HG03460 (cell line): Measurements from ENCODE around the gene WWOX.

Experiments used
- ATAC-seq: cut with Tn5 transposase; IDR thresholded peaks from one replicate; pipeline ENCODE4 v1.9.1; 2021; ENCODE audit not compliant: unreplicated experiment

Gene WWOX

DNA sequence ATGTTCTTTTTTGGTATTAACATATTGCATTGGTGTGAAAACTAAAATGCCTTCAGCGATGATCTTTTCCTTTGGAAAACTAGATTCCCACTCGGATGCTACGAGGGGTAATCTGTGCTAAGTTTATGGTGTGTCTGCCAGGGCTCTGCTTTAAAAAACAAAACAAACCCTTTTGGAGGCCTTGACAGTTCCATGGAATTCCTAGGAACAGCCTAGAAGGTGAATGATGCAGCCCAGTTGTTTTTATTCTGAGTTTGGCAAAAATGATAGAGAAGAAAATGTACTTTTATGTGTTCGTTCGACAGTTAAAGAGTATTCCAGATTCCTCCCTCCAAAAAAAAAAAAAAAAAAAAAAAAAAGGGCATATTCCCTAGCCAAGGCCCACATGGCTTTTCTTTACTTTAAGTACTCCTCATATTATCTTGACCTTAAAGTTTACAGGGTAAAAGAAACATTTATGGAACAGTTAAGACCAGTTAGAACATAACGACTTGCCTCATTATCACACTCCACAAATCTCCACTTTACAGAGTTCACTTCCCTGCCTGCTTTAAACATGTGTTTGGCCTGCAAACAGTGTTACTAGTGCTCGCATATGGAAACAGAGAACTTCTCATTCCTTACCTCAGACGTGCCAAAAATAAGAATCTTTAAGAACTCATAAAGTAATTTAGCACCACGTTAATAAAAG, 159.1 kb downstream of the WWOX start:
- no peak for ATAC-seq

DNA sequence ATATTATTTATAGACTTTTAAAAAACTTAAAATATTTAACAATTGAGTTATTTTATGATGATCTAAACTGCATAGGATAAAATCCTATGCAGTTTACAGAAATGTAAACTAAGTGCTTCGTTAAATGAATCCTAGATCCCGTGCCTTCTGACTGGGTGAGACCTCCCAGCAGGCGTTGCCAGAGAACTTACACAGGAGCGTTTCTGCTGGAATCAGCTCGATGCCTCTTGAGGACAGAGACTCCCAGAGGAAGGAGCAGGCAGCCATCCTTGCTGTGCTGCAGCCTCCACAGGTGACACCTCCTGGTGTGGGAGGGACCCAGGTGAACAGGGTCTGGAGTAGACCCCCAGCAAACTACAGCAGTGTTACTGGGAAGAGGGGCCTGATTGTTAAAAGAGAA, 160.4 kb downstream of the WWOX start:
- ATAC-seq = no peak

DNA sequence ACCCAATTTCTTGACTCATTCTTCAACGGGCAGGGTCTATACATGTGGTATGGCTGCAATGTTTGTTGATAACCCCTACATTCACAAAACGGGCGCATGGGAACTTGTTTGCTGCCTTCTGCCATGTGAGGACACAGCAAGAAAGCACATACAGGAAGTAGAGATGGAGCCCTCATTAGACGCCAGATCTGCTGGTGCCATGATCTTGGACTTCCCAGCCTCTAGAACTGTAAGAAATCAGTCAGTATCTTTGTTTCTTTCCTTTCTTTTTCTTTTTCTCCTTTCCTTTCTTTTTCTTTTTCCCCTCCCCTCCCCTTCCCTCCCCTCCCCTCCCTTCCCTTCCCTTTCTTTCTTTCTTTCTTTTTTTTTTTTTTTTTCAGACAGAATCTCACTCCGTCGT, 165.2 kb downstream of the WWOX start:
- ATAC-seq = no peak

DNA sequence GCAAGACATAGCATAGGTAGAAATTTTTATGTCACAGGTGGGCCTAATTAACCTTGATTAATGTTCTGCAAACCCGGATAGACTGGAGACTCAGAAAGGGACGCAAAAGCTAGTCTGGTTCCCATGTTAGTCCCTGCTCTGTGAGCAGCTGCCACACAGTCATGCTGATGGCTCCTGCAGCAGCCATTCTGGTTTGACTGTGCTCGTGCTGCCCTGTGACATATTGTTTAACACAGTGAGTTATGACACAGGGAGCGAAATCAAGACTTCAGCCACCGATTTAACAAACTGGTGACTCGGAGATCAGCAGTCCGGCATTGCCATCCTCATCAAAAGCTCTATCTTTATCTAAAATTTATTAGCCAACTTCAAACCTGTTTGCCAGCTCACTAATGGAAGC, 169.8 kb downstream of the WWOX start:
- ATAC-seq = no peak

DNA sequence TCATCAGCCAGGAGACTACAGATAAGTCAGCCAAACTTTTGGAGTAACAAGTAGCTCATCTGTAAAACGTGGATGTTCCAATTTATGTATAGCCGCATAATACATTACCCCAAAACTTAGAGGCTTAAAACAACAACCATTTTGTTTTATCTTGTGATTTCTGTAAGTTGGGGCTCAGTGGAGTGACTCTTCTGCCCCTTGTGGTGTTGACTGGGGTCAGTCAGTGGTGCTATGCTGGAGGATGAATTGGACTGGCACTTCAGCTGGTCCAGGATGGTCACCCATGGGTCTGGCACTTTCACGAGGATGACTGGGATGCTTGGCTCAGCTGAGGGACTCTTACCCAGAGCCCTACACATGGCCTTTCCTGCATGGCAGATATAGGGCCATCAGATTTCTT, 172.5 kb downstream of the WWOX start:
- no peak for ATAC-seq

DNA sequence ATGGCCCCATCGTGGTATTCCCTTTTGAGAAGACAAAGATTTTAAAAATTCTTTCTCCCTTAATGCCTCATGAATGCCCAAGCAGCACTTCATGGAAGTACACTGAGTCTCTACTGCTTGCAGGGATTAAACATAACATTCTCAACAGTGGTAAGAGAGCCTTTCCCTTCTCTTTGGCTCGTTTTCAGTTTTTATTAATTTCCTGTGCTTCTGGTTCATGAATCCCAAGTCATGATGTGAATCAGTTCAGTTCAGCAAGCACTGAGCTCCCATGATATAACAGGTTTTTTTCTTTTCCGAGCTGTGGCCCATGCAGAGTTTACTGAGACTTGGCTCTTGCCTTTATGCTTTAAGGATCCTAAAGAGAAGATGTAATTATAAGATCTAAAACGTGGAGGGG, 175.3 kb downstream of the WWOX start:
- no peak for ATAC-seq

DNA sequence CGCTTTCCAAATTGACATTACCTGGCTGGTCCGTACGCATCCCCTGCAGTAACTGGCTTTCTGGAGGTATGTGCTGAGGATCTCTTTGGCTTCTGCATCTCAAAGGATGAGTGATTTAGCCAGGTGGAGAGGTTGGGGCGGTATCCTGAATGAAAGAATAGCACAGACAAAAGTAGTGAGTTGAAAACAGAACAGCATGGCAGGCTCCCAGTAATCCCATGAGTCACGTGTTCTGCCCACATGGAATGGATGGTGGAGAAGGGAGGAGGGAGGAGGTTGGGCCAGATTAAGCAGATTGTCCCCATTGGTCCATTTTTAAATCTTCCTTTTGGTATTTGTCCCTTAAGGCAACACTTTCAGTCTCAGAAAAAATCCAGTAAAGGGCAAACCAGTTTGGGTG, 176.0 kb downstream of the WWOX start:
- ATAC-seq = no peak

DNA sequence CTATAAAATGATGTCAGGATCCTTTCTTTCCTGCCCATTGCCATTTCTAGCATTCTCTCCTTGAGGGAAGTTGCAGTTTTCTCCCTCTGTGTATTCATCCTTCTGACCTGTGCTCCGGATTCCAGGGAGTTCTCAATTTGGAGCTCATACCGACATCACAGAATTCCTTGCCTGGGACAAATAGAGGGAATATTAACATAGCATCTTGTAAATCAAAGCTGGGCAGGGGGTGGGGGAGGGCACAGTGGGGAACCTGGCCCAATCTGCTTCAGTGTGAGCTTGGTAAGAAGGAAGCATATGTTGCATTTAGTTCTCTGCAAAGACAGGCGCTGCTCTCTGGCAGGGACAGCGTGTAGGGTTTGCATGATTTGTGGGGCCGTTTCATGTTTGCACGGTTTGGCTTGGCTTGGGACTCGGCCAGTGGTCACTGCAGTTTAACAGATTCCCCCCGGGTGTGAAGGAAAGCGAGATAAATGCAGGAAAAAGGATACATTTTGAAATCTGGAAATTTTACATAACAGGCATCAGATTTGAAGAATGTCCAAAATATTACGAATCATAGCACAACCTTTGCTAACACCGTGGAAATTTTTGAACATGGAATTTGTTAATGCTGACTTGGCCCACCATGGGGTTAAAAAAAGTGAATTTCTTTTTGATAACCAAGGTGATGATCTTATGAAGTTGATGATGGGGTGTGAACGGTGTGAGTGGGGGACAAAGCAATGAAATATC, 178.0 kb downstream of the WWOX start:
- ATAC-seq = no peak

DNA sequence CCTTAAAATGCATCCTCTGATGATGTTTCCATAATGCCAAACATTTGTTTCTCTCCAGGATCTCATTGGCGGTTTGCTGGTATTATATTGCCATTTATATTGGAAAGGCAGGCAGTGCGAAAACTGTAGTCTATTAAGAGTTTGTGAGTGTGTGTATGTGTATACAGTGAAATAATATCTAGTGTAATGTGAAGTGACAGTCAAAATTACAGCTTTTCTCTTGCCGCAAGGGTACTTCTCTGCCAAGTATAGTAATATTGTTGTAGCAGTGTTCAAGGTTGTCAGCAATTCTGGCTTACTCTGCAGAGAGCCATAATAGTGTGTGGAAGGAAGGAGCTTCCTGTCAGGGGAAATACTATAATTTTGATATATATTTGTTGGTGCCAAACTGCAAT, 178.6 kb downstream of the WWOX start:
- ATAC-seq = no peak

DNA sequence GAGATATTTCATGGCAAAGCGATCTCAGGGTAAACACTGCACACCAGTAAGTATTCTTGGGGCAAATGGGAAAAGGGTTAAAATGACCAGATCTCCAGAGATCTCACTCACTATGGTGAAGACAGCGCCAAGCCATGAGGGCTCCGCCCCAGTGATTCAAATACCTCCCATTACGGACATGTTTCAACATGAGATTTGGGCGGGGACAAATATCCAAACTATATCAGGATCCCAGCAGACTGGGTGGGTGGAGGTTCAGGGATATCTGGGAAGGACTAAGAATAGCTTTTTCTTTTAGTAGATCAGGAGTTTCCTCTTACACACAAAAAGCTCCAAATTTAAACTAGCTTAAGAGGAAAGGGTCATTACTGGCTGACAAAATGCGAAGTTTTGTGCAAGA, 181.7 kb downstream of the WWOX start:
- no peak for ATAC-seq

DNA sequence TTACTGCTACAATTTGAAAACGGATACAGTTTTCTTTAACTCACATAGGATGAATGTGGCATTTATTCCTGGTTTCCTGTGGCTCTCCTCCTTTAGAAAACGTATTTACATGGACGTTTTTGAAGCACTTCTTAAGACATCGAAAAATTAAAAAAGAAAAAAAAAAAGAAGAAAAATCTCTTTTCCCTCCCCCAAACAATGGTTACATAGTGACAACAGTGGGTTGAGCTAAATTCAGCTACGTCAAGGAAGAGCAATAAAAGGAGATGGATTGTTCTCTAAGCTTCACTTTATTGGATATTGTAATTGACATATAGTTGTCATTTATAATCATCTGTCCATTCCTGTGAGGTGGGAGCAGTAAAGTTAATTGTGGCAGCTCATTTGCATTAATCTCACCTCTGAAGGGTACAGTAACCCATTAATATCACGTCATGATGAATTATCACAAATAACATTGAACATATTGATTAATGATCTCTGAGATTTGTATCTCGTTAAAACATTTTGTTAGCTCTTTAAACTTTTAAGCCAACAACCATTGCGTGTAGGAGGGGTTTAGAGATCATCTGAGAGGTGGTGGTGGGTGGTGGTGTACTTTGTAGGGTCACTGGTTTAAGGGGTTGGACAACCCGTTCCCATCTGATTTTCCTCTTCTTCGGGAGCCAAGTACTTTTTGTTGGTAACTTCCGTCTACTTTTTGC, 184.2 kb downstream of the WWOX start:
- no peak for ATAC-seq

DNA sequence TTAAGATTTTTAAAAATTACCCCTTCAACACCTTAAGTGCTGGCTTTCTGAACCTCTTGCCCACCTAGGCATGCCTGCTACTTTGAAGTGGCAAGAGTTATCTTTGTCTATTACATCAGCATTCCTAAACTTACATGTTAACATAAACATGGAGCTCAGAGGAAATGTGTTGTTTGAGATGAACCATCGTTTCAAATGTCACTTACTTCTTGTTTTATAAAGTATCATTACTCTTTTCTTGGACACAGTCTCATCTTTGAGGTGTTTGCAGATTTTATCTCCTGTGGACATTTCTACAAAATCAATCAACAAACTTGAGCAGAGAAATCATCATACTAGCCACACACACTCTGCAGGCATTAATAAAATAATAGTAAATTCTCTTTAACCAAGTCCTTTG, 184.9 kb downstream of the WWOX start:
- no peak for ATAC-seq

DNA sequence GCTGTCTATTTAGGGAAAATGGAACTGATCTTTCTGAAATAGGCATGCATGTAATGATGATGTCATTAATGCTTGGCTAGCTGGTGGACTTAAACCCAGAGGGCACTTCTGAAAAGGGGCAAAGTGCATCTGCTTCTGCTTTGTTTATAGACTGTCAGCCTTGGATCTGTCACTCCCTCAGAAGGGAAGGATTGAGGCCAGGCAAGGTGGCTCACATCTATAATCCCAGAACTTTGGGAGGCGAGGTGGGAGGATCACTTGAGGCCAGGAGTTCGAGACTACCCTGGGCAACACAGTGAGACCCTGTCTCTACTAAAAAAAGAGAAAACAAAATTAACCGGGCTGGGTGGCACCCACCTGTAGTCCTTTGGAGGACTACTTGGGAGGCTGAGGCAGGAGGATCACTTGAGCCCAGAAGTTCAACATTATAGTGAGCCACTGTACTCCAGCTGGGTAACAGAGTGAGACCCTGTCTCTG, 185.5 kb downstream of the WWOX start:
- ATAC-seq = no peak

DNA sequence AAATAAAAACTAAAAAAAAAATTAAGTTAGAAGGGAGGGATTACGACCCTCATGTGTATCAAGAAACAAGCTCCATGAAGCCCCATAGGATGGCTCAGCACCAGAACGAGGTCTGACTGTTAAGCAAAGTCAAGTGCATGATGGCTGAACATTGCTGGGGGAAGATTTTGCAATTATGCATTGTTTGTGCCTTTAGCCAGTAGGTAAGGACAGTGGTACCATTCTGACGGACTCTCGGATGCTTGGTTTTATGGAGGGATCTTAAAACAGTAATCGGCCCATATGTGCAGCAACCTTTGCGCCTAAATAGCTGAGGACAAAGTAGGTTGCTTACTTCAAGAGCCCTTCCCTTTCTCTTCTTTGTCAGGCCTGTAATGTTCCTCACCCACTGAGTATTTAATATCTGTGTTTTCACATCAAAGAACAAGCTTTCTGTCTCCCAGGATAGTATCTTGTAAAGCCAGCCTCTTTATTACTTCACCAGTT, 186.0 kb downstream of the WWOX start:
- ATAC-seq = no peak

DNA sequence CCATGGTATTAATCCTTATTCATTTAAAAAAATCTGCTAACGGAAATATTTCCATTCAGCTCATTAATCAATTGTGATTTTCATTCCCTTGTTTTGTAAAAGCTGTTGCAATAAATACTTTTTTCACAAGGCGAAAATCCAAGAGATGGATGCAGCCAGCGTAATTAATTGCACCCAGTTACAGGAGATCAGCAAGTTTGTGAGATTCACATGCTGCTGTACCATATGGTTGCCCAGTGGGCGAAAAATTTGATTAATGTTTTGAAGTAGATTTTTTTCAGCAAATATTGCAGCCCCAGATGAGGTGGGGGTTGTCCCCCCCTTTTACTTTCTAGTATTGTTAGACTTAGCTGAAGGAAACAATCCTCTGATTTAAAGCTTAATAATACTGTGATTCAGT, 186.6 kb downstream of the WWOX start:
- no peak for ATAC-seq

DNA sequence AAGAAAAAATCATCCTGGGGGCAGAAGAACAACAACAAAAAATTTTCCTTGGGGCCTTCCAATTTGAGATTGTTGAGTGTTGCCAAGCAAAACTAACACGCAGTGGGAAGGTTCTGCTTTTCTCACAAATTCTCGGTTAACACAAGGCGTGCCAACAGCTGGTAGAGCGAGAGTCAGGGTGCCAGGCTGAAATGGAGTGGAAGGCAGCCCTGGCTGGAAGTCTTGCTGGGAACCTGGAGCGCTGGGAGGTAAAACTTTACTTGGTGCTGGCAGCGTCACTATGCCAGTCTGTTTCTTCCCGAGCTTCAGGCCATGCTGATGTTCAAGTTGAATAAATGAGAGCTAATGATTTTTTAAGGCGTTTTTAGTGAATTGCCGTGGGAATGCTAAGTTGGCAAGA, 189.4 kb downstream of the WWOX start:
- no peak for ATAC-seq

DNA sequence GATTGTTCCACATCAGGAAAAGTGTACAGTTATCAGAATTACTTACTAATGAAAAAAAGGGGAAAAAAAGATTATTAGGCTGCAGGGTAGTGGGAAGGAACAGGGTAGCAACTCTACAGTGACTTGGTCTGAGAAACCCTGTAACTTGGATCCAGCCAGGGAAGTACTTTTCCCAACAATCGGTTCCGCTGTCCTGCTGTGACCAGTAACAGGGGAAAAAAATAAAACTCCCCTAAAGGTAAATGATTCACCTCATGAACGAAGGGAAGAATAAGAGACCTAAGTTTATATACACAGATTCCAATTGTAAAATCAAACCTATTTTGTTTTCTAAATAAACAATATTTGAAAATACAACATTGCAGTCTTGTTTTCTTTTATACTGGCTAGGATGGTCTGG, 189.9 kb downstream of the WWOX start:
- no peak for ATAC-seq

DNA sequence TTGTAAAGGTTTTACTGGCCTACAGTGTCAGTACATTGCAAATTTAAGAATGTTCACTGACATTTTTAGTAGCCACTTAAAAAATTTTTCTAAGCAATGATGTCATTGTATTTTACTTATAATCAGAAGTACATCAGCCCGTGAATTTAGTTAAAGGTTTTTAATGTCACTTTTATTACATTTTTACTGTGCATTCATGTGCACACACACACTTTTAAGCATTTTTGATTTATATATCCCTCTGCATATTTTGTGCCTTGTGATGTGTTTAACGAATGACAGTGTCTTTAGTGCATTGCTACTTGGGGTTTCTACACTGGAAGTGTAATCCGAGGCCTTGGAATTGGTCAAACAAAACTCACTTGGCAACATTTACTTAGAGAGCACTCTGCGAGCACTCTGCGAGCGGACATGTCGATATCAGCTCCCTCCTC, 190.4 kb downstream of the WWOX start:
- ATAC-seq = no peak

DNA sequence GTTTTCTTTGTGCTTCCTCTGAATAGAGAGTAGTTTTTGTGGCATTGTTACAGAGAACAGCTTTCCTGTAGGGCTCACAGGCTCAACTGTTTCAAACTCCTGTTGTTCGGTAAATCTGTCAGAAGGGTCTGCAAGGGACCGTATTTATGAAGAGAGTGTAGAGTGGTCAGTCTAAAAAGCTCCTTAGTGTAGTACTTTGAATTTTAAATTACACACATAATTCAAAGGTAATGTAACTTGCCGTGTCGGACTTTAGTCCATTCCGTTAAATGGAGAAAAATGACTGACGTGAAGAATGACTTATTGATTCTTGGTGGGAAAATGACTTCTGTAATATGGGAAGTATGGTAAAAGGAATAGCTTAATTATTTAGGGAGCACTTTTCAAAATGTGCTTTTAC, 190.9 kb downstream of the WWOX start:
- ATAC-seq = no peak

DNA sequence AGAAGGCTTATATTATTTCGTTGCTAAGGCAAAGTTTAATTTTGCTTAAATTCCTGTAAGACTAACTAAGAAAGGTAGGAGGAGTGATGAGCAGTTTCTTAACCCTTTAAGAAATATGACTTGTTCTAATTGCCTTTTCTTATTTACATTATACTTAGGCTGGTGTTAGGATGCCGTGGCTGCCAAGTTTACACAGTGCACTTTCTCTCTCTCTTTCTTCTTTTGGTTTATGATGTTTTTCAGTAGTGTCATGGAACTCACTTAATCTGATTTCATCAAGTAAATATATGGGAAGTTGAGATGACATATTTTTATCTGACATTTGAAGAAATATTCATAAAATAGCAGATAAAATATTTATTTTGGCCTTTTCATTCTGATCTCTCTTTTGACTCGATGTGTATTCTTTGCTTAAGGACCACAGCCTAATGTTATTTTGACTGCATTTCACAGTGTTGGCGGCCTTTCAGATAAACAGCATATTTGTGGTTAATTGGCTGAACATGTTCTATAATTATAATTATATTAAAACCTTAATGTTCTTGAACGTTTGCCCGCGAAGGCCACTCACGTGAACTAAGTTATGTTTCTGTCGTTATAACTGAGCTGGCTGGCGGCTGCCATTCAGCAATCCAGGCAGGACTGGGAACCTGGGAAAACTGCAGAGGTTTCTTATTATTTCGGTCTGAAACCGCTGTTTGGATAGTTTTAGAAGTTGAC, 191.6 kb downstream of the WWOX start:
- ATAC-seq = no peak

DNA sequence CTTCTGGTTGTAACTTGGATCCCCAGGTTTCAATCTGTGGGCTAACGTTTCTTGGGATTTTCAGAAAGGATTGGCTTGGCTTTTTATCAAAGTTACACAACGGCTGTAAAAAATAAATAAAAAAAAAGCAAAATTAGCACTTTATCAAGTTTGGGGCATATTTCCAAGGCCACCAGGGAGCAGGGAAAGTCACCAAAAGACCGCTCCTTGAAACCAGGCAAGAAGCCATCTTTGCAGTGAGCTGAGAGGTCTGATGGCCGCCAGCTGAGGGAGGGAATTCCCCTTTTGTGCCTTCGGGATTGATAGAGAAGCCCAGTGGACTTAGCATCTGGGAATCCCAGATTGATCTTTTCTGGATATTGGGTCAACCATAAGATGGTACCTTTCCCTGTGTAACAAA, 192.2 kb downstream of the WWOX start:
- no peak for ATAC-seq
